HG02588 (cell line): Measurements from ENCODE around the gene CCDC63.
A peak's percentile ranks its signal among the peaks of the same experiment; 100 is the strongest.

Source experiments
- ATAC-seq: cut with Tn5 transposase; IDR thresholded peaks from one replicate; pipeline ENCODE4 v1.9.1; 2021; ENCODE audit warnings: mild to moderate bottlenecking, moderate library complexity; ENCODE audit not compliant: unreplicated experiment

CCDC63 gene

GRCh38 chr12:110846615-110847566 lies at the start of gene CCDC63:
Gene CCDC63 (plus strand): TSS chr12:110846987. CDS start chr12:110852955, 5,968 bp downstream.
- ATAC-seq: no peak

GRCh38 chr12:110798461-110798860 lies 48.3 kb upstream of the CCDC63 start:
- ATAC-seq: no peak

GRCh38 chr12:110802489-110802888 lies 44.3 kb upstream of the CCDC63 start:
- ATAC-seq: no peak

- ATAC-seq: no peak
Observed at GRCh38 chr12:110804406-110804805, 42.4 kb upstream of the CCDC63 start.

GRCh38 chr12:110807640-110808039 lies 39.1 kb upstream of the CCDC63 start:
- ATAC-seq: no peak

GRCh38 chr12:110809149-110809548 lies 37.6 kb upstream of the CCDC63 start:
- ATAC-seq: no peak

DNA sequence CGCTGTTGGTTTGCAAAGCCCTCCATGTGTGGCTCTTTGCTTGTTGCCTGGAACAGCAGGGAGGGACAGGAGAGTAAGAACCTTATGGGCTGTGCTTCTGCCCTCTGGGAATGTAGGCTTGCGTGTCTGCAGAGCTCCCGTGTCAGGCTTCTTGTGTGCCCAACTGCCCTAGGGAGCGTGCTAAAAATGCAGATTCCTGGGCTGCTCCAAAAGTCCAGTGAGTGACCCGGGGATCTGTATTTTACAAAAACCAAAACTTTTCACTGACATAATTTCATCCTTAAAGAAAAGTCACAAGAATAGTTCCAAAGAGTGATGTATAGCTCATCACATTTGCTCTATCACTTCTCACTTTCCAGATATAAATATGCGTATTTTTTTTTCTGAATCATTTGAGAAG lies 34.8 kb upstream of the CCDC63 start:
- ATAC-seq: no peak

DNA sequence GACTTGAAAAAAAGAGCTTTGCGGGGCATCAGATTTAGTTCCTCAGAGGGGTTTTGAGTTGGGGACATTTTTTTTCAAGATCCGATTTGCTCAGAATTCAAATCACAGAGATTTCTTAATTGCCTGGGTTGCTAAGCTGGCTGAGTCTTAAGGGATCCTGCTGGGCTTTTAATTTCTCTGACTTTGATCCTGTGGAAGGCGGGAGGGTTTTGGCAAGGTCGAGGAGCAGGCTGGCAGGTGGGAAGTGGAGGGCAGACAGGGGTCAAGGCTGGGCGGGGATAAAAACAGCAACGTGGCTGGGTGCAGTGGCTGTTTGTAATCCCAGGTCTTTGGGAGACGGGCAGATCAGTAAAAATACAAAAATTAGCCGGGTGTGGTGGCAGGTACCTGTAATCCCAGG lies 33.5 kb upstream of the CCDC63 start:
- ATAC-seq: no peak

DNA sequence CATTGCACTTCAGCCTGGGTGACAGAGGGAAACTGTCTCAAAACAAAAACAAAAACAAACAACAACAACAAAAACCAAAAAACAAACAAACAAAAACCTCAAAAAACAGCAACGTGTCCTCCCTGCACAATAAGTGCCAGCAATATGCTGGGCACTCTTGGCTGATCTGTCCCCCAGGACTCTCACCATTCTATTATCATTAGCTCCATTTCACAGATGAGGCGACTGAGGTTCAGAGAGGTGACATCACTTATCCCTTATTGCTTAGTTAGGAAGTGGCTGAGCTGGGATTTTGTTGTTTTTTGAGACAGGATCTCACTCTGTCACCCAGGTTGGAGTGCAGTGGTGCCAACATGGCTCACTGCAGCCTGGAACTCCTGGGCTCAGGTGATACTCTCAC lies 33.0 kb upstream of the CCDC63 start:
- ATAC-seq: no peak

DNA sequence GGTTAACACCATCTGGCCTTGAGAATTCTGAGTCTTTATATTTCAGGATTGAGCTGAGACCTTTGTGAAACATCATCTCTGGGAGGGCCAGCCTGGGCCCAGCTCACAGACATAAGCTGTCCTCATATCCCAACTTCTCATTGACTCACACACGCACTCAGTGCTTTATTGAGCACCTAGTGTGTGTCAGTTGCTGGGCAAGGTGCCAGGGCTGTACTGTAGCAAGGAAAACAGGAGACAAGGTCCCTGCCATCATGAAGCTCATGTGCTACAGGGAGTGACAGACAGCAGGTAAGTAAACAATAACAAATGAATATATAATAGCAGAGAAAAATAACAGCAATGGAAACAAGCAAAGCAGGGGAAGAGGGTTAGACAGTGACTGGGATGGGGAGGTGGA lies 30.5 kb upstream of the CCDC63 start:
- no peak for ATAC-seq

GRCh38 chr12:110816779-110817178 lies 30.0 kb upstream of the CCDC63 start:
- ATAC-seq: no peak

GRCh38 chr12:110818511-110818910 lies 28.3 kb upstream of the CCDC63 start:
- ATAC-seq: no peak

DNA sequence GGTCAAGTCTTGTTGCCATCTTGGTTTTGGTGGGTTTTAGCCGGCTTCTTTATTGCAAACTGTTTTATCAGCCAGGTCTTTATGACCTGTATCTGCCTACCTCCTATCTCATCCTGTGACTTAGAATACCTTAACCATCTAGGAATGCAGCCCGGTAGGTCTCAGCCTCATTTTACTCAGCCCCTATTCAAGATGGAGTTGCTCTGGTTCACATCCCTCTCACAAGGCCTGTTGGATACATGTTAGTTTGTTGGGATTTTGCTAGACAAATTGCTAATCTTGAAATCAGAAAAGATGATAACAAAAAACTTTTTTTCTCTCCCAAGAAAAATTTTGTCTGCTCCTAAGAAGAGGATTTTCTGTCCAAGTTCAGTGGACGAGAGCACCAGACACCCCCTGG lies 27.6 kb upstream of the CCDC63 start:
- no peak for ATAC-seq

GRCh38 chr12:110819646-110820045 lies 27.1 kb upstream of the CCDC63 start:
- no peak for ATAC-seq

- ATAC-seq: no peak
Observed at GRCh38 chr12:110821917-110822316, 24.9 kb upstream of the CCDC63 start.

GRCh38 chr12:110822821-110823415 lies 23.9 kb upstream of the CCDC63 start:
- ATAC-seq: no peak

DNA sequence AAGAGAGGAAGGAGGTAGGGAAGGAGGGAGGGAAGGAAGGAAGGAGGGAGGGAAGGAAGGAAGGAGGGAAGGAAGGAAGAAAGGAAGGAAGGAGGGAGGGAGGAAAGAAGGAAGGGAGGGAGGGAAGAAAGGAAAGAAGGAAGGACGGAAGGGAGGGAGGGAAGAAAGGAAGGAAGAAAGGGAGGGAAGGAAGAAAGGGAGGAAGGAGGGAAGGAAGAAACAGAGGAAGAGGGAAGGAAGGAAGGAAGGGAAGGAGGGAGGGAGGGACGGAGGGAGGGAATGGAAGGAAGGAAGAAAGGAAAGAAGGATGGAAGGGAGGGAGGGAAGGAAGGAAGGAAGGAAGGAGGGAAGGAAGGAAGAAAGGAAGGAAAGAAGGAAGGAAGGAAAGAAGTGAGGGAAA lies 22.4 kb upstream of the CCDC63 start:
- no peak for ATAC-seq

DNA sequence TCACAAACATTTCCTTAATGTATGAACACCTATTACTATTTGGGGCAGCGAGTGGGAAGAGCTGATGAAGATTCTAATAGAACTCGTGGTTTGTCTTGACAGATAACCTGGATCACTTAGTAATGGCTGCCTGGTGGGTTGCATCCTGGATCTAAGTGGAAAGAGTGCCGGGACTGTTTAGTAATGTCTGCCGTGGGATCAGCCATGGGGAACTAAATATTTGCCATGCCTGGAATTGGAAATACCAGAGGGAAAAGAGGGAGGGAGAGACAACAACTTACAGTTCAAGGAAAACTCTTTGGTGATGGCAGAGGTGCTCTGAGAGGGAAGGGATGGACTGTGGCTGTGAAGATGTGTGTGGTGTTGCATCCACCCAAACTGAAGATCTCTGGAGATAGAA lies 21.3 kb upstream of the CCDC63 start:
- ATAC-seq: no peak

GRCh38 chr12:110826592-110827200 lies 20.1 kb upstream of the CCDC63 start:
- ATAC-seq: peak; percentile 71

GRCh38 chr12:110829308-110829707 lies 17.5 kb upstream of the CCDC63 start:
- no peak for ATAC-seq

GRCh38 chr12:110836291-110836690 lies 10.5 kb upstream of the CCDC63 start:
- ATAC-seq: no peak

DNA sequence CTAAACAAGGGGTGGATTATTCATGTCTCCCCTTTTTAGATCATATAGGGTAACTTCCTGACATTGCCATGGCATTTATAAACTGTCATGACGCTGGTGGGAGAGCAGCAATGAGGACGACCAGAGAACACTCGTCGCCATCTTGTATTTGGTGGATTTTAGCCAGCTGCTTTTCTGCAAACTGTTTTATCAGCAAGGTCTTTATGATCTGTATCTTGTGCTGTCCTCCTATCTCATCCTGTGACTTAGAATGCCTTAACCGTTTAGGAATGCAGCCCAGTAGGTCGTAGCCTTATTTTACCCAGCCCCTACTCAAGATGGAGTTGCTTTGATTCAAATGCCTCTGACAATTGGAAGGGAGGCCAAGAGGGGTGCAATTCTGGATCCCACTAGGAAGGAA lies 5.8 kb upstream of the CCDC63 start:
- no peak for ATAC-seq
